Tongue (tissue), 2 donors: ENCODE results near the gene FMO2. TPM values are rescaled to one million over a fixed set of nuclear protein-coding genes. Genes with fewer than 3 reads are reported as not detected.
"Not testable (repeated sequence)": the region's sequence is repeated elsewhere in the genome, so short reads cannot be mapped to it uniquely, and the experiment has no call there.

Source experiments
- DNase-seq: peaks from one replicate; pipeline ENCODE4 v3.0.0-alpha.2; 2015
- total RNA-seq: library from RNA; depleted of rRNA; stranded (reverse); fragments of >200 nt; gene quantifications from one replicate; pipeline ENCODE4 v1.2.3, GENCODE V29; 2014

The FMO2 gene
- total RNA-seq, 1 donor from 2014 or later: 2.6 TPM

DNA sequence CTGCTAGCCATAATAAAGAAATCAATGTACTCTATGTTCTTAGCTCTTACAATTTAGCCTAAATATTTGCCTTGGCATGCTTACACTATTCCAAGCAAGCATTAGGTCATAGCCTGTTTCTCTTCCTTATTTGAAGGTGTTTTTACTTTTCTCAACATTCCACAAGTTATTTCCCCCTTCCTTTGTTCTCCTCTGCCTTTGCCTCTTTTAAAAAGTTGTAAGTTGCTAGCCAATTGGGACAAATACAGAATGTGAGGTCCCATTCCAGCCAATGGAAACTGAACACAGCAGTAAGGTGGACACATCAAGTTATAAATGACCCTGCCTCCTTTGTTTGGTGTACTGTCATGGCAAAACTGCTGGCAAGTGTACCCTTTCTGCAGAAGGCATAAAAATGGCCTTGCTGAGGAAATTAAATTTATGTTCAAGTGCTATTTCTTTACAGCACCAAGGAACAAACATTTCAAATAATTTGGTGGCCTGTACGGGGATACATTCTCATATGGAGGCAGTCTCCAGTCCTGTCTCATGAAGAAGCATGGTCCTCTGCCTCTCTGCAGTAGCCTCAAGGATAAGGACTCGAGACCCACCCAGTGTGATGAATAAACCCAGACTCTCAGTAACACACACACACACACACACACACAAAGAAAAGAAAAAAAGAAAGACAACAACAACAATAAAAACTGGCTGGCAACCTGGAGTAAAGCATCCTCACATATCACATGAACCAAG lies 34.4 kb downstream of the FMO2 start:
- no peak for DNase-seq

DNA sequence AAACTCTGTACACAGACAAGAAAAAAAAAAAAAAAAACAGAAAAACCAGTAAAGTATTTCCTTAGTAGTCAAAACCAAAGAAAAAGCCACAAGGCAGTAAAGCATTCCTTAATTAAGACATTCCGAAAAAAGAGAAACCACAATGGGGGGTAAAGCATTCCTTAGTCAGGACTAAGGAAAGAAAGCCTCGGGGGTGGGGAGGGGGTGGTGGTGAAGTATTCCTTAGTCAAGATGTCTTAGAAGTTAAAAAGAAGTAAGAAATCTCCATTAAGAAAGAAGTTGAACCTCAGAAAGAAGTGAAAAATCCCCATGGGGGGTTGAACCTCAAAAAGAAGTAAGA lies 35.0 kb downstream of the FMO2 start:
- no peak for DNase-seq

GRCh38 chr1:171220581-171221054 lies 35.5 kb downstream of the FMO2 start:
- DNase-seq: peak; percentile 91

- no peak for DNase-seq
Measured at GRCh38 chr1:171221665-171222591, 36.8 kb downstream of the FMO2 start.

DNA sequence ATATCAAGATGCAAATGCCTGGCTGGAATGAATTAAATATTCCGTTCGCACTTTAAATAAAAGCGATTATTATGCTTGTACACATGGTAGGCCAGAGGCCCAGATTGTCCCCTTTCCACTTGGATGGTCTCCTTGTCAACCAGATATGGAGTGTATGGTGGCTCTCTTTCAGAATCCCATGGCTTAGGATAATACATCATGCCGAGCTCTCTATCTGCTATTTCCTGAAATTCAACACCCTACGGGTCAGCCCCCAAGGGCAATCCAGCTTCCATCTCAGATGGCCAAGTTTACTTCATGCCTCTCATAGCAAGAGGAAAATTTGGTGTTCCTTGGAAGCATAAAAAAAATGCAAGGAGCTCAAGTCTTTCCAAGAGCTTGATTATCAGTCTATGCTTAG lies 37.8 kb downstream of the FMO2 start:
- peak; percentile 40 for DNase-seq

DNA sequence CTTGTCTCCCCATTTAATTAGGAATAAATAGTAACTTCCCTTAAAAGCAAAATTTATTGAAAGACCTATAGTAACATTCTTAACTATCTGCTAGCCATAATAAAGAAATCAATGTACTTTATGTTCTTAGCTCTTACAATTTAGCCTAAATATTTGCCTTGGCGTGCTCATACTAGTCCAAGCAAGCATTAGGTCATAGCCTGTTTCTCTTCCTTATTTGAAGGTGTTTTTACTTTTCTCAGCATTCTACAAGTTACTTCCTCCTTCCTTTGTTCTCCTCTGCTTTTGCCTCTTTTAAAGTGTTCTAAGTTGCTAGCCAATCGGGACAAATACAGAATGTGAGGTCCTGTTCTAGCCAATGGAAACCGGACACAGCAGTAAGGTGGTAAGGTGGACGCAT lies 39.2 kb downstream of the FMO2 start:
- DNase-seq: not testable (repeated sequence)

DNA sequence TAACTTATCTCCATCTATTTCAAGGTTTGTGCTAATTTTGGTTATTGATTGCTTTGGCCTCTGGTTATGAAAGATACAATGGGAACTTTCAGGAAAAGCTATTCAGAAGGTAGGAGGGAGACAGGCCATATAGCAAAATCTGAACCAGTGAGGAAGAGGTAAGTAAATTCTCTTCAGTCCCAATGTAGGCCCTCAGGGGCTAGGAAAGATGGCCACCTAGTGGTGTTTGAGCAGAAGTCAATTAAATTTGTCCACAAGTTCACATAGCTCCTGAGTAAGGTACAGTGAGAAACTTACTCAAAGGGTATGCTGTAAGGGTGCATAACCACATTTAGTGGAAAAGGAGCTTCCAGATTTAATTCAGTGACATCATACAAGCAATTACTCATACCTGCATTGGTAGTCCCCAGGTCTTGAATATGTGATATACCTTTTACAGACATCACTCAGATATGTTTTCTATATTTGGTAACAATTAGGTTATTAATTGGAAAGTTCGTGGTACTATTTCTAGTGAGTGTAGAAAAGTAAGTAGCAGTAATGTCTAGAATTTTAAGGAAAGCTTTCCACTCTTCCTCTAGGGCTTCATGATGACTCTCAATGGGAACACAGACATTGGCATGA lies 41.8 kb downstream of the FMO2 start:
- peak; percentile 87 for DNase-seq

- DNase-seq: no peak
Measured at GRCh38 chr1:171231326-171231725, 46.2 kb downstream of the FMO2 start.

DNA sequence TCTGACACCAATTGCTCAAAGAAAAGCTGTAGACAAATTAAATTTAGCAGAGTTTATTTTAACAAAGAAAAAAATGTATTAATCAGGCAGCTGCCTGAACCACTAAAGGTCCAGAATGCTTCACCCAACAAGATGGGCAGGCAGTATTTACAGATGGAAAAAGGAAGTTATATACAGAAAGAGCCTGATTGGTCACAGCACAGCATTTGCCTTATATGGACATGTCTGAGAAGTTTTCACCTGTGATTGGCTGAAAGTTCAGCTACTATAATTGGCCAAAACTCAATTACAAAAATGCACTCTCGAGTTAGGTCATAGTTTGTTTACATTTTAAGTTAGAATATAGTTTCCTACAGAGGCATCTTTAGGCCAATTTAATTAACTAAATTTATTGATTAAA lies 48.1 kb downstream of the FMO2 start:
- DNase-seq: no peak

GRCh38 chr1:171236231-171236630 lies 51.1 kb downstream of the FMO2 start:
- not testable (repeated sequence) for DNase-seq

GRCh38 chr1:171243878-171244277 lies 58.8 kb downstream of the FMO2 start:
- DNase-seq: no peak

DNA sequence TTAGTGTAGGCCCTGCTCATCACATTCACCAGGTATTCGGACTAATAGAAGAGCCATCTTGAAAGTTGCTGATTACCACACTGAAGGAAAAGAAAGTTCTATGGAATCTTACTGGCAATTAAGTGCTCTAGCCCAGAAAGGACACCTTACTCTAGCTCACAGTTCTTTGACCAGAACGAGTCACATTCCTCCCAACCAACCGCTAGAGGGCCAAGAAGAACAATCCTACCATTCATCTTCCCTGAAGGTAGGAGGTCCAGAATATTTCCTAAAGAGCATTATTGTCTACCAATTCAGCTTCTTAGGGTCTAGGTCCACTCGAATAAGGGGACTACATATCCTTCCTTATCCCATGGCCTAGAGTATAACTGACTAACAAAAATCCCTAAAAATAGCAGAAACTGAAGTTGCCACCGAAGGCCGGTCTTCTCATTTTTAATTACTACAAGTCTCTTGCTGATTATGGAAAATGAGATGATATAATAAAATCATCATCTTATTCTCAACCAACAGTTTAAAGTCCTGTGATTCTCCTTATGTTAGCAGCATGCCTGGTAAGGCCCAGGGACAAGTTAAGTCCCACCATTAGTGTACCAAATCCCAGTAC lies 60.5 kb downstream of the FMO2 start:
- DNase-seq: peak; percentile 65

GRCh38 chr1:171247501-171247900 lies 62.4 kb downstream of the FMO2 start:
- no peak for DNase-seq

DNA sequence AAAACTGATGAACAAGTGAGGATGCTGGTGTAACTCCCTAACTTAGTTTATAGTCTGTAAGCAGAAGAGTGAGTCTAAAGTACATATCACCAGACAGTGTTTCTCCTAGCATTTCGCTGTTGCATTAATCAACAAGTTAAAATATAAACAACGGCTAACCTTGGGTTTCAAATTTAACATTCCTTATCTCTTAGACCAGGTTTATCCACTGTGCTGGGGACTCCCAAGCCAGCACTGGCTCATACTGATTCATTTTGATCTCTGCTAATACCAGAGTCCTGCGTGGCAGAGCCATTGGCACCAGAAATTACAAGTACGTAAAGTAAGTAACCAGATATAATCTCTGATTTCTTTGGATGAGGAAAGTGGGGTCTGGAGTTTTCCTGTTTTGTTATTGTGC lies 63.2 kb downstream of the FMO2 start, which contains the start of gene FMO1:
Gene FMO1, plus strand, starts transcription at position 193 of the 400 bp plus-strand sequence. CDS start 9,594 bp downstream, outside the sequence.
- no peak for DNase-seq

GRCh38 chr1:171248841-171249240 lies 63.7 kb downstream of the FMO2 start:
- DNase-seq: no peak

DNA sequence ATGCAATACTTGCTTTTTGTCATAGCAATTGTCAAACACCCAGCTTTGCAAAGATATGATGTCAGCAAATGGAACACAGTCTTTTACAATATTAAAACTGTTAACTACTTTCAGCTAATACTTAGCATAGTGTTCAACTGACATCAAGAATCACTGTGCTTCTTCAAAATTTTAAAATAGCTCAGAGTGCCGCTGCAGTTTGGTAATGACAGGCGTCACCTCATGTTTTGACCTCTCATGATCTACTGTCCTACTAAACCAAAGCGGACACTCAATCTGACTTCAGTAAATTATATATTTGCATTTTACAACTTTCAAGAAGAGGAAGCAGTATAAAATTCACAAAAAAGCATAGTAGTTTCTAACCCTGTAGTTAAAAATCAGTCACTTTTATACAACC lies 65.2 kb downstream of the FMO2 start:
- DNase-seq: no peak

GRCh38 chr1:171251042-171251951 lies 66.2 kb downstream of the FMO2 start:
- peak; percentile 73 for DNase-seq

DNA sequence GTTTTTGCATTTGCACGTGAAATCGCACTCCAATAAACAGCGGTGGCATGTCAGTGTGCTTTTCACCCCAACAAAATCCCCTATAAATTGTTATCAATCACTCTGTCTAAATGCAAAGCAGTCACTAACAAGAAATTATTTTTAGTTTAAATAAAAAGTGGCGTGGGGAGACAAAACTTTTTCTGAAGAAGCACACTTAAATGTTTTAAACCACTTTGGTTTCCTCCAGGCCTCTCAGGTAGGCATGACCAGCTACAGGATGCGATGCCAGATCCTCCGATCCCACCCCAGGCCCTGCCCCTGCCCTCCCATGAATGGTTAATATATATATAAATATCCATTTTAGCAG lies 66.8 kb downstream of the FMO2 start:
- DNase-seq: no peak

- peak; percentile 87 for DNase-seq
Measured at GRCh38 chr1:171252482-171252881, 67.4 kb downstream of the FMO2 start.

- DNase-seq: no peak
Measured at GRCh38 chr1:171254859-171255258, 69.8 kb downstream of the FMO2 start.

- peak; percentile 58 for DNase-seq
Measured at GRCh38 chr1:171256940-171257606, 72.0 kb downstream of the FMO2 start.
